Measurements from ENCODE around the gene AHRR. TPM values are rescaled to one million over a fixed set of nuclear protein-coding genes. Genes with fewer than 3 reads are reported as not detected.

Gene AHRR
- total RNA-seq, 1 experiment from 2014 or later = 2.2 TPM

- Histone ChIP-seq H3K23me2 (ENCODE audit: insufficient read length, low read depth, low read length, poor library complexity, severe bottlenecking) (no peaks in the 10 kb centered on the region), H2BK15ac (ENCODE audit: low read depth, low read length) (no peak overlapping the region), H3K23ac (ENCODE audit: insufficient read length, low read depth, low read length) (no peak overlapping the region), H3K79me1 (ENCODE audit: insufficient read depth, low read depth, low read length, poor library complexity, severe bottlenecking) (no peaks in the 10 kb centered on the region), H3T11ph (ENCODE audit: low read length) (no peak overlapping the region), H2AK5ac (ENCODE audit: insufficient read length, low read length) (no peak overlapping the region), H2BK5ac (ENCODE audit: insufficient read length, low read length) (no peak overlapping the region), H3K18ac (ENCODE audit: insufficient read length, low read depth, low read length) (no peak overlapping the region), H3K4me2 (ENCODE audit: insufficient read depth, insufficient read length, low read length) (no peak overlapping the region), H3K9ac (ENCODE audit: extremely low read depth, insufficient read length, low read length) (no peak overlapping the region), H3K27ac (ENCODE audit: insufficient read length, low read depth, low read length) (no peak overlapping the region), H4K8ac (replicated peaks; ENCODE audit: insufficient read length, low read depth, low read length) (no peak overlapping the region), H3K14ac (ENCODE audit: insufficient read depth, low read length) (no peak overlapping the region), H3K4me1 (ENCODE audit: insufficient read depth, low read length) (no peaks in the 10 kb centered on the region), H3K27me3 (ENCODE audit: insufficient read depth, low read length) (no peaks in the 10 kb centered on the region), H2BK12ac (ENCODE audit: insufficient read length, low read depth, low read length) (no peak overlapping the region), H2AFZ (ENCODE audit: low read length) (no peak overlapping the region), H3K9me3 (ENCODE audit: control insufficient read depth, low read depth, low read length) (no peaks in the 10 kb centered on the region), H3K79me2 (ENCODE audit: insufficient read depth, low read length) (no peaks in the 10 kb centered on the region), H4K5ac (ENCODE audit: insufficient read length, low read depth, low read length) (no peak overlapping the region), H2BK120ac (ENCODE audit: low read depth, low read length, poor library complexity, severe bottlenecking) (no peak overlapping the region), H3K56ac (ENCODE audit: insufficient read length, low read depth, low read length) (no peak overlapping the region), H4K20me1 (ENCODE audit: control insufficient read depth, insufficient read depth, insufficient read length) (no peaks in the 10 kb centered on the region), H3K4ac (ENCODE audit: low read depth, low read length) (no peak overlapping the region), H2BK20ac (ENCODE audit: low read depth, low read length, poor library complexity, severe bottlenecking) (no peak overlapping the region), H4K91ac (ENCODE audit: insufficient read length, low read depth, low read length) (no peak overlapping the region)
- no CpG with 5 or more reads among the region's 1 CpG for WGBS (ENCODE audit: extremely low coverage, insufficient read length, low lambda C conversion rate)
- Mint-ChIP-seq H3K9me3 (peaks cover 0 to 5% of the 10 kb centered on the region in 2 experiments; a peak in 1 of 5 replicates), H3K27ac (no peak overlapping the region), H3K27me3 (ENCODE audit: low read depth) (peaks cover 29% of the 10 kb centered on the region), H3K4me3 (no peak overlapping the region), H3K36me3 (ENCODE audit: insufficient read depth in 1 of 3, low read depth in 3 of 3) (no peaks in the 10 kb centered on the region), H3K4me1 (peaks cover 17 to 23% of the 10 kb centered on the region in 2 experiments)
- TF ChIP-seq CTCF (conservative IDR thresholded peaks at IDR 0.05) = no peak
- DNase-seq = no peak
Observed at GRCh38 chr5:364497-364896, 43.0 kb downstream of the AHRR start.
